ENCODE results near the gene SOST.
"Not testable (repeated sequence)": the region's sequence is repeated elsewhere in the genome, so short reads cannot be mapped to it uniquely, and the experiment has no call there.

SOST gene

GRCh38 chr17:43758497-43759174 is at the start of gene SOST:
Gene SOST, minus strand, starts transcription at chr17:43758791. Its CDS starts 50 bp downstream, at chr17:43758741.
- H3K4me3 ChIP-seq (ENCODE audit: low read depth, low read length): no peak within 1 kb of the TSS
- DNase-seq (ENCODE audit: low read depth): no peak

DNA sequence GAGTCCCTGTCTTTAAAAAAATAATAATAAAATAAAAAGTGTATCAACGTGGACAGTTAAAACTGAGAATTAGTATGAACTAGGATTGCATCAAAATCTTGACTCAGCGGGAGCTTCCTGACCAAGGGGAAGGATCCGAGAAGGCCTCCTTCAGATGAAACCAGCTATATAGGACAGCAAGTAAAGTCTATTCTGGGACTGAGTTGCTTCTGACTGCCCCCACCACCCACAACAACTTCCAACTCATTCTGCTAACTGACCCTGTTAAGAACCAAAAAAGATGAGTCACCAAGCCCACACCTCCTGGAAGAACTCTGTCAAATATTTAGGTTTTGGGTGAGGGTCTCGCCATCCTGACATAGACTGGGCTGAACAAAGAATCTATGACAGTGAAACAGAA is 49.5 kb upstream of the SOST start:
- no peak overlapping the region for H3K4me3 ChIP-seq (ENCODE audit: low read depth, low read length)
- no peak for DNase-seq (ENCODE audit: low read depth)

DNA sequence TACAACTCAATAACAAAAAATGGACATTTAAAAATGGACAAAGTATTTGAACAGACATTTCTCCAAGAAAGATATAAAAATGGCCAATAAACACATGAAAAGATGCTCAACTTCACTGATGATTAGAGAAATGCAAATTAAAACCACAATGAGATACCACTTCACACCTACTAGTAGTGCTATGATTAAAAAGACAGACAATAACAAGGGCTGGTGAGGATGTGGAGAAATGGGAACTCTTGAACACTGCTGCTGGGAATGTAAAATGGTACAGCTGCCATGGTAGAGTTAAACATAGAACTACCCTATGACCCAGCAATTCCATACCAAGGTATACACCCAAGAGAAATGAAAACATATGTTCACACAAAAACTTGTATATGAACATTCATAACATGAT is 46.5 kb upstream of the SOST start:
- no peak overlapping the region for H3K4me3 ChIP-seq (ENCODE audit: low read depth, low read length)
- DNase-seq (ENCODE audit: low read depth): no peak

GRCh38 chr17:43803758-43804157 is 45.2 kb upstream of the SOST start:
- no peak for DNase-seq (ENCODE audit: low read depth)

DNA sequence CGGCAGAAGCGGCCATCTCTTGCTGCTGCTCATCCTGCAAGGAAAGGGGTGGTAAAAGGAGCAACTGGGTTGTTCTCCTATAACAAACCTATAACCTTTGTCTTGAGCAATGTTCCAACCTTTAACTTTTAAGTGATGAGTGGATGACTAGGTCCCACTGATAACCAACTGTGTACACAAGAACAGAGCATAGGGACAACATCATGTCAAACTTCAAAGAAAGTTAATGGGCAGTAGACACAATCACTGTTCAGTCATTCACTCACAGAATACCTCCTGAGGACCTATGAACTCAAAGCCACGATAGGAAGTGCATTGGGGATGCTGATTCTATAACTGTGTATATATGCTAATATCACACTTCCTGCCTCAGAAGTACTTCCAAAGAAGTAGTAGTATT is 43.3 kb upstream of the SOST start:
- no peak overlapping the region for H3K4me3 ChIP-seq (ENCODE audit: low read depth, low read length)
- DNase-seq (ENCODE audit: low read depth): no peak

More at GRCh38 chr17:43803758-43804157, 45.2 kb upstream of the SOST start:
- no peak overlapping the region for H3K4me3 ChIP-seq (ENCODE audit: low read depth, low read length)

DNA sequence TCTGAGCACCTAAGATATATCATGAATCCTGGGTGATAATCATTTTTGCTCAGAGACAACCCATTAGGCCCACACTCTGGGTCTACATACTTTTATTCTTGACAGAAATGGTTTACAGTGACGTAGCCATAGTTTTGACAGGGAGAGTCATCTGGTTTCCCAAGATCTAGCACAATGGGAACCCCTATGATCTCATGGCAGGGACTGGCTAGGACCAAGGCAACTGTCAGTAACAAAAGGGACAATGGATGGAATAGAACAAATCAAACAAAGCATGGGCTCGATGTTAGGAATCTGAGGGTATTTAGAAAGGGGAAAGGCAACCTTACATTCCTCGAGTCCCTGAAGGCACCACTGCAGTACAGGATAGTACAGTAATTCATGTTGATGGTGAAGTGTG is 42.1 kb upstream of the SOST start:
- DNase-seq (ENCODE audit: low read depth): no peak
- H3K4me3 ChIP-seq (ENCODE audit: low read depth, low read length): no peak overlapping the region

GRCh38 chr17:43799047-43799446 is 40.5 kb upstream of the SOST start:
- DNase-seq (ENCODE audit: low read depth): no peak
- no peak overlapping the region for H3K4me3 ChIP-seq (ENCODE audit: low read depth, low read length)

DNA sequence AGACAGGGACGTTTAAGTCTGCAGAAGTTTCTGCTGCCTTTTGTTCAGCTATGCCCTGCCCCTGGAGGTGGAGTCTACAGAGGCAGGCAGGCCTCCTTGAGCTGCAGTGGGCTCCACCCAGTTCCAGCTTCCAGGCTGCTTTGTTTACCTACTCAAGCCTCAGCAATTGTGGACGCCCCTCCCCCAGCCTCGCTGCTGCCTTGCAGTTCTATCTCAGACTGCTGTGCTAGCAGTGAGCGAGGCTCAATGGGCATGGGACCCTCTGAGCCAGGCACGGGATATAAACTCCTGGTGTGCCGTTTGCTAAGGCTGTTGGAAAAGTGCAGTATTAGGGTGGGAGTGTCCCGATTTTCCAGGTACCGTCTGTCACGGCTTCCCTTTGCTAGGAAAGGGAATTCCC is 39.4 kb upstream of the SOST start:
- DNase-seq (ENCODE audit: low read depth); H3K4me3 ChIP-seq (ENCODE audit: low read depth, low read length): not testable (repeated sequence)

DNA sequence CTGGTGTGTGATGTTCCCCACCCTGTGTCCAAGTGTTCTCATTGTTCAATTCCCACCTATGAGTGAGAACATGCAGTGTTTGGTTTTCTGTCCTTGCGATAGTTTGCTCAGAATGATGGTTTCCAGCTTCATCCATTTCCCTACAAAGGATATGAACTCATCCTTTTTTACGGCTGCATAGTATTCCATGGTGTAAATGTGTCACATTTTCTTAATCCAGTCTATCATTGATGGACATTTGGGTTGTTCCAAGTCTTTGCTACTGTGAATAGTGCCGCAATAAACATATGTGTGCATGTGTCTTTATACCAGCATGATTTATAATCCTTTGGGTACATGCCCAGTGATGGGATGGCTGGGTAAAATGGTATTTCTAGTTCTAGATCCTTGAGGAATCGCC is 34.1 kb upstream of the SOST start:
- H3K4me3 ChIP-seq (ENCODE audit: low read depth, low read length); DNase-seq (ENCODE audit: low read depth): not testable (repeated sequence)

- no peak overlapping the region for H3K4me3 ChIP-seq (ENCODE audit: low read depth, low read length)
- no peak for DNase-seq (ENCODE audit: low read depth)
Observed at GRCh38 chr17:43791589-43791988, 33.0 kb upstream of the SOST start.

- H3K4me3 ChIP-seq (ENCODE audit: low read depth, low read length): no peak overlapping the region
- no peak for DNase-seq (ENCODE audit: low read depth)
Observed at GRCh38 chr17:43790311-43790940, 31.8 kb upstream of the SOST start.

GRCh38 chr17:43789482-43789881 is 30.9 kb upstream of the SOST start:
- DNase-seq (ENCODE audit: low read depth): no peak
- no peak overlapping the region for H3K4me3 ChIP-seq (ENCODE audit: low read depth, low read length)

DNA sequence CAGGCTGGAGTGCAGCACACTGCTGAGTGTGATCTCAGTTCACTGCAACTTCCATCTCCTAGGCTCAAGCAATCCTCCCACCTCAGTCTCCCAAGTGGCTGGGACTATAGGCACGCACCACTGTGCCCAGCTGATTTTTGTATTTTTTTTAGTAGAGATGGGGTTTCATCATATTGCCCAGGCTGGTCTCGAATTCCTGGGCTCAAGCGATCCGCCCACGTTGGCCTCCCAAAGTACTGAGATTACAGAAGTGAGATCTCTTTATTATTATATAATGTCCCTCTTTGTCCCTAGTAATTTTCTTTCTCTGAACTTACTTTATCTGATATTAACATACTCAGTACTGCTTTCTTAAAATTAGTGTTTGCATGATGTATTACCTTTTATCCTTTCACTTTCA is 29.9 kb upstream of the SOST start:
- DNase-seq (ENCODE audit: low read depth): no peak
- H3K4me3 ChIP-seq (ENCODE audit: low read depth, low read length): no peak overlapping the region

DNA sequence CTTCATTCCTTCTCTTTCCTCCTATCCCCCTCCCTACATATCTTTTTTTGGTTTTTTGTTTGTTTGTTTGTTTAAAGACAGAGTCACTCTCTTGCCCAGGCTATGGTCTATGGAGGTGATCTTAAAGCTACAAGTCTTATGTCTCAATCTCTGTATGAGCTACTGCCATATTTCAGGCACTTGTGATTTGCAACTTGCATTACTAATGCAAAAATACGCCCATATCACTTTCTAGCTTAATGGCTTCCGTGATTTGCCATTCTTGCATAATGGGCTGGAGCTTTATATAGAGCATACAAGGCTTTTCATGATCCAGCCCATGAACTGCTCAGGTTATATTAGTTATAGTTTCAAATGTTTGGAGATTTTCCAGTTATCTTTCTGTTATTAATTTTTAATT is 29.1 kb upstream of the SOST start:
- no peak overlapping the region for H3K4me3 ChIP-seq (ENCODE audit: low read depth, low read length)
- DNase-seq (ENCODE audit: low read depth): no peak

- no peak overlapping the region for H3K4me3 ChIP-seq (ENCODE audit: low read depth, low read length)
- peak; percentile 45 for DNase-seq (ENCODE audit: low read depth)
Observed at GRCh38 chr17:43784628-43785101, 26.1 kb upstream of the SOST start.

GRCh38 chr17:43784068-43784467 is 25.5 kb upstream of the SOST start:
- H3K4me3 ChIP-seq (ENCODE audit: low read depth, low read length): no peak overlapping the region
- no peak for DNase-seq (ENCODE audit: low read depth)

DNA sequence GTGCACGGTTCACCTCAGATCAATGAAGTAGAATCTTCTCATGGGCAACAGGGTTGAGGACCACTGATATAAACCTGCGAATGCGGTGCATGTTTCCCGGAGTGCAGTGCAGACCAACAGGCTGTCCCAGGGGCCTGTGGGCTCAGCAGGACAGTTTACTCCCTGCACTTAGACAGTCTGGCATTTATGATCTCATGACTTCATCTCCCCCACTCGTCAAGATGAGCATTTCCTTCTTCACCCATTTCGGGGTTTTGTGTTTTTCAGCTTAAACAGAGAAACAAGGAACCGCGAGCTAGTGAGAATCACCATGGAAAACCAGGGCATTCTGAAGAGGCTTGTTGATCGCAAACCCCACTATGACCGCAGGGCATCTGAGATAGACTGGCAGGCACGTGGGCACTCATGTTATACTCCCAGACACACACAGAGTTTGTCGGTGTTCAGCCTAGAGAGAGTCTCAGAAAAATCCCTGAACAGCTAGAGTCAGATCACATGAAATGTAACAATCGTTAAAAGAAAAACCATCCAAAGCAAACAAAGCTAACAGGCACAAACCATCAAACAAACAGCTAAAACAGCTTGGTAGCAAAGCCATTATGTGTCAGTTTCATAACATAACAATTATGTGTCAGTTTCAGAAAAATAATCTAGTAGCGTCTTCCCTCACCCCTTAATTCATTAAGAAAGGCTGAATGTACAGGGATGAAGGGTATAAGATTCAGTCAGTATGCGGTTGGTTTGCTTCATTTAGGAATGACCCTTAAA is 24.5 kb upstream of the SOST start:
- no peak for DNase-seq (ENCODE audit: low read depth)

DNA sequence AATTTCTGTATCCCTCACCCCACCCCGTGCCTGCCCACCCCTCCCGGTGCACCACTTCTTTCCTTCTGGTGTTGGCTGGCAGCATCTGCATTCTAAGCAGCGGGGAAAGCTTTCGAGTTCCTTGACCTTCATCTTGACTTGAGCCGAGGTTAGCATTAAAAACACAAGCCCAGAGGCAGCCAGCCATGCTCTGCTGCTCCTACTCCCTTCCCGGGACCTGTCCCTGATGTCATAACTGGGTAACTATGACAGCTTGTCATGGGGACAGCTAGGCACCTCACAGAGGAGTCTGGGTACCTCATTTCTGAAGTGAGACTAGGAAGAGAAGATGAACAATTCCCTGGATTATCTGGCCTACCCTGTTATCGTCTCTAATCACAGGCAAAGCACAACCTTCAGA is 21.5 kb upstream of the SOST start, which contains the start of gene CFAP97D1:
Gene CFAP97D1, plus strand, starts transcription at position 301 of the 400 bp plus-strand sequence. Its CDS starts 28 bp downstream, at position 329.
- no peak for DNase-seq (ENCODE audit: low read depth)
- peak within 1 kb of the TSS; percentile 85 for H3K4me3 ChIP-seq (ENCODE audit: low read depth, low read length)

More for the DNA sequence above, 24.5 kb upstream of the SOST start:
- no peak overlapping the region for H3K4me3 ChIP-seq (ENCODE audit: low read depth, low read length)

GRCh38 chr17:43779145-43780125 is 20.8 kb upstream of the SOST start:
- DNase-seq (ENCODE audit: low read depth): no peak
- H3K4me3 ChIP-seq (ENCODE audit: low read depth, low read length): peak overlapping the region; percentile 85

Data from skeletal muscle cell (primary cell).